Fibroblast of peridontal ligament (primary cell): ENCODE measurements around the gene ALDH4A1.

Source experiments
- DNase-seq: peaks from one replicate; pipeline ENCODE4 v3.0.0-alpha.2; 2010; ENCODE audit errors: extremely low read depth

The ALDH4A1 gene, protein sequence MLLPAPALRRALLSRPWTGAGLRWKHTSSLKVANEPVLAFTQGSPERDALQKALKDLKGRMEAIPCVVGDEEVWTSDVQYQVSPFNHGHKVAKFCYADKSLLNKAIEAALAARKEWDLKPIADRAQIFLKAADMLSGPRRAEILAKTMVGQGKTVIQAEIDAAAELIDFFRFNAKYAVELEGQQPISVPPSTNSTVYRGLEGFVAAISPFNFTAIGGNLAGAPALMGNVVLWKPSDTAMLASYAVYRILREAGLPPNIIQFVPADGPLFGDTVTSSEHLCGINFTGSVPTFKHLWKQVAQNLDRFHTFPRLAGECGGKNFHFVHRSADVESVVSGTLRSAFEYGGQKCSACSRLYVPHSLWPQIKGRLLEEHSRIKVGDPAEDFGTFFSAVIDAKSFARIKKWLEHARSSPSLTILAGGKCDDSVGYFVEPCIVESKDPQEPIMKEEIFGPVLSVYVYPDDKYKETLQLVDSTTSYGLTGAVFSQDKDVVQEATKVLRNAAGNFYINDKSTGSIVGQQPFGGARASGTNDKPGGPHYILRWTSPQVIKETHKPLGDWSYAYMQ

DNA sequence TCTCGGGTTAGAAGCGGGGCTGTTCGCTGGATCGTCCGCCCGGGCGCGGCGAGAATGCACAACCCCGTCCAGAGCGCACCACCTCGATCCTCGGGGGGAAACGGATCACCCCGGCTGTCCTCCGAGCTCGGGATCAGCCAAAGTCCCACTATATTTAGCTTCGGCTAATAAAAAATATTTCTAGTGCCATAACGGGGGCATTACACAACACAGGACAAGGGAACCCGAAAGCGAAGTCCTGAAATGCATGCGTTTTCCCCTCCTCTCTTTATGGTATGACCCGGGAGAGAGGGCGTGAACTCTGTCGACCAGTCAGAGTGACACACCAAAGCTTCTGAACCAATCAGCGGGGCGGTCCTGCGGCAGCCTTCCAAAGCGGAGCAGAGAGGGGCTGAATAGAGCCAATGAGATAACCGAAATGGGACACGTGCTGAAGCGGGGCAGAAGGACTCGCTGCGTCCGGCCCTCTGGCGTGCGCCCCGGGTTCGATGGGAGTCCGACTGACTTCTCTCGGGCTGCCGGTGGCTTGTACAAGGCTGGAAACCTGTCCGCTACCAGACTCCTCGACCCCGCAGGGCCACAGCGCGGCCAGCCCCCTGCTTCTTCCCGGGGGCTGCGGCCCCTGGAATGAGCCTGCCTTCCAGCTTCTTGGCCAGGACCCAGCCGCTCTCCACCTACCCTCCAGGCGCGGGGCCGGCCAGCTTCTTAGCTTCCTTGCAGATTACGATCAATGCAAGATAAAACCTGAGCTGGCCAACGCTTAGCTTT lies at the start of gene ALDH4A1:
Gene ALDH4A1, minus strand, starts transcription at position 33 of the 768 bp plus-strand sequence. Its CDS starts 32 bp downstream, at position 1.
- DNase-seq = peak; percentile 98

DNA sequence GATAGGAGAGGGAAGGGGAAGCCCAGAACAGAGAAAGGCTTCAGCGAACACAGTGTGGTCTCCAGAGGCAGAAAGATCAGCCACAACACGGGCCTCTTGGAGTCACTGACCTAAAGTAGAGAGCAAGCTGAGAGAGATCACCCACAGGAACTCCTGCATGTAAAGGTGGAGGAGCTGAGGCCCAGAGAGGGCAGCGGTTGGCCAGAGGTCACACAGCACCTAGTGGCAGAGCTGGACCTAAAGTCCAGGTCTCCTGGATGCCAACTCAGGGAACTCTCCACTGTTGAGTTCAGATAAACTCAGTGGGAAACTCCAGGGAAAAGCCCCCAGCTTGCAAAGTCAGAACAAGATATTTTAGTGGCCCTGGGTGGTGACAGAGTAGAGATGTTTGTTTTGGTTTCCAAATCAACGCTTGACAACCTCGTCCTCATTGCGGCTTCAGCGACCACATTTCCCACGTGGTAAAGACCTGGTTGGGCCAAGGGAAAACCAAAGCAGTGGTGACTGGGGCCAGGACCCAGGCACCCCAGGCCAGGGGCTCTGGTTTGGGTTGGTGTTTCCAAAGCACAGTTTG lies 49.5 kb upstream of the ALDH4A1 start:
- DNase-seq = peak; percentile 36

DNA sequence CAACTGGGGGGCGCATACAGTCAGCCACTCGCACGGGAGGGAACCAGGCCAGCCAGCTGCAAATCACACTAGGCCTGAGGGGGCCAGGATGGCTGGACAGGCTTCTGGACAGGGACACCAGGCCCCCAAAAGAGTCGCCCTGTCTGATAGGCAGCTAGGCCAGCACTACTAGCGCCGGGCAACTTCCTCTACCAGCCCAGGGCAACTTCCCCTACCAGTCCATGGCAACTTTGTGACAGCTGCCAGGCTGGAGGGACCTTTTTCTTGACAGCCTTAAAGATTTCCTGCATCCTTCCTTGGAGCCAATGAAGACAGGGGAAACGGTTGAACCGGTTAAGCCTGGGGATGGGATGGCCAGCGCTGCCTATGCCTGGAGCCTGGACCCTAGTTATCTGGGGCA lies 49.1 kb upstream of the ALDH4A1 start:
- no peak for DNase-seq

DNA sequence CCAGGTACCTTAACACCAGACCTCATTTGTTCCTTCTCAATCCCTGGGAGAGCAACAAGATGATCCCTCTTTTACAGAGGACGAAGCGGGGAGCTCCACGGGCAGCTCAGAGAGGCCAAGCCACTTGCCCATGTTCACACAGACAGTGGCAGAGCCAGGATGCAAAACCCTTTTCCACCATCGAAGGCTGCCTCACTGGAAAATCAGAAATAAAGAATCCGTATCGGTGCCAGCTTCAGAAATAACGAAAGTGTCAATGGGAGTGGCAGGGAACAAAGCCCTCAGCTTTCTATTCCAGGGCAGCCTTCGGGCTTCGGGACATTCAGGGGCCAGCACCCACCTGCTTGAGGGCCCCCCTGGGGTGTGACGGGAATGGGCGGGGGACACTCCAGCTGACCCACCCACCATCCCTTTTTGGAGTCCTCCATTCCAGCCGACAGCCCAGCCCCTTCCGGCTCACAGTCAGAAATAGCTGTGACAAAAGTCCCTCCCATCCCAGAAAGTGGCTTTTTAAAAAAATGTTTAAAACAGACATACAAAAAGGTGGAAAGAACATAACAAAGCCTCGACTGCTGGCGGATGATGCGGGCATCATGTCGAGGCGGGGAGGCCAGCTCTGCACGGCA lies 48.2 kb upstream of the ALDH4A1 start:
- DNase-seq = no peak

DNA sequence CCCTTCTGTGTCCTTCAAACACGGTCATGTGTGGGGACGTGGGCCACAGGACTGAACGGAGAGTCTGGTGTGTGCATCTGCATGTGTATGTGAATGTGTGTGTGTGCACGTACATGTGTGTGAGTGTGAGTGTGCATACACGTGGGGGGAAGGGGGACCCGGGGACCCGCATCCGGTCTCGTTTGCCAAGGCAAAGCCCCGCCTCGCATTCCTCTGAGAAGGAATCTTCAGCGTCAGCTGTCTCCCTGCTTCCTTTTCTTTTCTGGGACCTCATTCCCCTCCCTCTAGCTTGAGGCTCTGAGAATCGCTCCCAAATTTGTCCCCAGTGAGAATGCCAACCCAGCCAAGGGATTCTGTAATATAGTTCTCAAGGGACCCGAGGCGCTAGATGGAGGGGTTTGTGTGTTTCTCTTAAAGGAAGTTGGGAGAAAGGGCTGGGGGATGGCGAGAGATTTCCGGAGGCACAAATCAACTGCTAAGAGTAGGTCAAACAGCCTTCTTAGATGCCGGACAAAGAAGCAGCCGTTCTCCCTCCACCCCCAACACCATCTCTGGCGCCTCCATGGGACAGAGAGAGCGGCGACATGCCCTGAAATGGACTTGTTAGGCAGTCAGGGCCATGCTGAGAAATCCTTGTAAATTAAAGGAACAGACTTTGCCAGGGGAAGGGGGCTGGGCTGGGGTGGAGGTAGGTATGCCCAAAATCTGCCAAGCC lies 47.5 kb upstream of the ALDH4A1 start:
- peak; percentile 50 for DNase-seq

DNA sequence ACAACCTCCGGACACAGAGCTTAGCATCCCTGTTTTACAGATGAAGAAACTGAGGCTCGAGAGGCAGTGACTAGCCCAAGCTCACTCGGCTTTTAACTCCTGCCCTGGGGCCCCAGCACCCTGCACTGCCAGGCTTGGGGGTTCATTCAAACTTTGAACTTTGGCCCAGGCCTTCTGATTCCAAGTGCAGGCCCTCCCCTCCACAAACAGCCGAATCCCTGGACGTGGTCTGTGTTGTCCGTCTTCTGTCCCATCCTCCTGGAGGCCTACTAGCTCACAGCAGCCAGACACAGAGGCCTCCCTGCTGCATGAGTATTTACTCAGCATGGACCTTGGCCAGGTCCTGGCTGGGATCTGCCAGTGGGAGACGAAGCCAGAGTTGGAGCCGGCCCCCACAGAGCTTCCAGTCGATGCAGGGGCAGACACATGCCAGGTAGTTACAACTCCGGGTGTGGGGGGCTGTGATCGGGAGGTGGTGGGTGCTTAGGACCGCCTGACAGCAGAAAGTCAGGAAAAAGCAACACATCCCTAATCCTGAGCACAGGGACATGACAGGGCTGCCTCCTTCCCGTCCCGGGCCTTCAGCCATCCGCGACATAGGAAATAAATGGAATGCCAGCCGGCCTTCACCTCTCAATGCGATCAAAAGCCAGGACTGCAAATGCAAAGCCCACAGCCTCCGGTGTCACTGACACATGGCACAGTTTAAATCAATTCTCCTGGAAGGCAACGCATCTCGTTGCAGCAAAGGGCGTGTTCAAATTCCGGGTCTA lies 46.7 kb upstream of the ALDH4A1 start:
- peak; percentile 68 for DNase-seq

DNA sequence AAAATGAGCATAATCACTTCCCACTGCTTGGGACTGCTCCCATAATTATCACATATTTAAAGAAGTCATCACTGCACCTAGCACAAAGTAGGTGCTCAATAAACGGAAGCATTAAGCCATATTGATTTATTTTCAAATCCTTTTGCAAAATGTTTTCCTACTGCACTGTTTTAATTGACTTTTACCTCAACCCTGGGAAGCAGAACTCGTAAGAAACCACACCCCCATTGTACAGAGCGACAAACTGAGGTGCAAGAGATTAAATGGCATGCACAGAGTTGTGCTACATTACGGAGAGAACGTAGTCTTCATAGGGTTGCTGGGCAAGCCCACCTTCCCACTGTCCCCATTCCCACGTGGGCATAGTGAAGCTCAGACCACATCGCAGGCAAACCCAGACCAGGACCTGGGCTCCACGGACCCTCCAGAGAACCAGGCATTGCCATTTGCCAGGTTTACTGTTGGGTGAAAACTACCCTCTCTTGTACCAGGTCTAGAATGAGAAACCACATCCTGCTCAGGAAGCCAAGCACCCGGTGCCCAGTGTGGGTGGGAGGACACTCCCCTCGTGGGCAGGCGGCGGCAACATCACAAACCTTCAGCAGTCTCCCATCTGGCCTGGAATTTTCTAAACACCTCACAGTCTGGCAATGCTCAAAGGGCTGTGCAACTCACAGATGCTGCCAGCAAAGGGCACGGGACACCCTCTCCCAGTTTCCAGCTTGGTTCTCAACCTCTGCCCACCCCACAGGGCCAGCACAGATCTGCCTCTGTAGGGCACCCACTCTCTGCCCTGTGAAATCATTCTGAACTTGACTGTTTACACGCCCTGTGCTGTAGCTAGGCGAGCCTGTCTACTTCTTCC lies 45.9 kb upstream of the ALDH4A1 start:
- DNase-seq = peak; percentile 31

DNA sequence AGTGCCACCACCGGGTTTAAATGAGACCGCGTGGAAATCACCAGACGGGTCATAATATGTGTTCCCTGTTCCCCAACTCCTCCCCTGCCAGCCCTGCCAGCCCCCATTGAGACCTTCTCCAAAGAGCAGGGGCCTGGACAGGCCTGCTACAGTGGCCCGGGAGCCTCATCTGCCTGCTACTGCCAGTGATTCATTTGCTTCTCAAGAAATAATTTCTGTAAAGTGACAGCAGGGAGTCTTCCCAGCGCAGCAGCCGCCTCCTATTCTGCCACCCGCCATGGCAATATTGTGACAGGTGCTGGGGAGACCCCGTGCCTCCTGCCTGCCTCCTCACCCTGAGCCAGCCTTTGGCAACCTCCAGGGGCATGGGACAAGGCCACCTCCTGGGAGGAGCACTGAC lies 45.2 kb upstream of the ALDH4A1 start:
- no peak for DNase-seq

DNA sequence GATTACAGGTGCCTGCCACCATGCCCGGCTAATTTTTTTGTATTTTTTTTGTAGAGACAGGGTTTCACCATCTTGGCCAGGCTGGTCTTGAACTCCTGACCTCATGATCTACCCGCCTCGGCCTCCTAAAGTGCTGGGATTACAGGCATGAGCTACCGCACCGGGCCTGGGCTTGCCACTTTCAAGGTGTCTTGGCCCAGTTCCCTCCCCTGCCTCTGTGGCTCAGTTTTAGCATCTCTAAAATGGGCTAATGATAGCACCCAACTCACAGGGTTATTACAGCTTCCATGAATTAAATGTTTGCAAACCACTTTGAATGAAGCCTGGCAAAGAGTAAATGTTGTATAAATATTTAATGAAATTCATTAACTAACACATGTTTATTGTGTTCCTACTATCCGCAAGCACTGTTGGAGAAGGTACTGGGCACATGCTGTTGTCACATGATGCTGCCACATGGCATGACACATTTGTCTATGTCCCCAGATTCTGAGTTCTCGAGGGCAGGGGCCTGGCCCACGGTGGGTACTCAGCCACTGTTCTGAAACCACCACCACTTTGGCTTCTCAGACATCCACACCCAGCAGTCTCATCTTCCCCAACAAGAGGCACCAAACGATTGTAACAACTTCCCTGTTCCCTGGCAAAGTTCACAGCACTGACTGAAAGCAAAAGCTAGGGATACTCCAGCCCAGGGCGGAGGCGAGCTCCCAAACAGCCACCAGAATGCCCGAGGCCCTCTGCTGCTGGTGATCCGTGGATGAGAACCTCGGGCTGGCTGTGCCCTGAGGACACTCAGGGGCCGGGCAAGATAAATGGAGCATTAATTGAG lies 44.4 kb upstream of the ALDH4A1 start:
- no peak for DNase-seq

DNA sequence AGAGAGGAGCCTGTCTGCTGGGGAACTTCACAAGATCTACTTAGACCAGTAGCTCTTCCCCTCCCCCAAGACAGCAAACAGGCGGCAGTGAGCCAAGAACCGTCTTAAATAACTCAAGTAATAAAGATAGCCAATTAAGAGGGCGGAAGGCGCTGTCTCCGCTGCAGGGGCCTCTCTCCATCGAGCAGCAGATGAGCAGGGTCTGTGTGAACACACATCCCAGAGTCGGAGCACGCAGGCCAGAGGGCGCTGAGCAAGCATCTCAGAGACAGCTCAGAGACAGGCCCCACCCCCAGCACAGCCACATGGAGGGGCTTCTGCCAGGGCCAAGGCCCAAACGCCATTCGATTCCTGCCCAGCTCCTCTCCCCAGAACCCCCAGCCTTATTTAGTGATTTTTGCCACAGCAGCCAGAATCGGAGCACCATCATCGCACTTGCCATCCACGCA lies 43.1 kb upstream of the ALDH4A1 start:
- no peak for DNase-seq

DNA sequence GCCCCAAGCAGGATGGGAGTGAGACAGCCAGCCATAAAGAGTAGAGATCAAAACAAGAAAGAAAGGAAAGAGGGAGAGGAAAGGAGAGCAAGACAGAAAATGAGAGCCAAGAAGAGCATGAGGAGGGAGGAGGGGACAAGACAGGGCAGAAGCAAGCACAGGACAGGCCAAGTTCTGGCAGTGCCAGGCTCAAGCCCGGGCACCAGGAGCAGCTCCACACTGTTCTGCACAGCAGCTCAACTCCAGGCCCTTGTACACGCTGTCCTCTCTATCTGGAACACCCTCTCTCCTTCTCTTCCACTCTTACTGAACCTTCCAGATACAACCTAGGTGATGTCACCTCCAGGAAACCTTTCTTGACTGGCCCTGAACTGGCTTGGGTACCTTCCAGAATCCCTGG lies 42.5 kb upstream of the ALDH4A1 start:
- no peak for DNase-seq

DNA sequence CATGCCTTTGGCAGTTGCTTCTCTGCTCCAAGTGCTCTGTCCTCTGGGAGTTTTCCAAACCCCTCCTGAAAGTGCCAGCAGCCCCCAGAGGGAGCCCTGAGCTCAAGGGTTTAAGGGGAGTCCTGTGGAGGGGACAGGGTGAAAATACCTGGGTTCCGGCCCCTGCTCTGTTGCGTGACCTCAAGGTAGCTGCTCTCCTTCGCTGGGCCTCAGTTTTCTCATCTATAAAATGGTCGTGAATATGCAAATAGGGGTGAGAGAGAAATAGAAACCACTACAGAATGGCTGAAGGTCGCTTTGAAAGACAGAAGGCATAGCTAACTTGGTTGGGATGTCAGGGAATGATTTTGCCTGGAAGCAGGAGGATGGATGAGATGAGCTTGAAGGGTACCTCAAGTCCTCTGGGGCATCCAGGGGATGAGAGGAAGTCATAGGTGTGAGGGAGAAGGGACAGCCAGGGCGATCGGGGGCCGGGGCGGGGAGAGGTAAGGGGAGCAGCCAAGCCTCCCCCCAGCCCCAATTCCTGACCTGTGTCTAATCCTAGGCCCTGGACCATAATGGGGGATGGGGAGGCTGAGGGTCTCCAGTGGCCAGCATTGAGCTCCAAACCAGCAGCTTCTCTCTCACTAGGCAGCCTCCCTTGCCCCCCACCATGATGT lies 41.7 kb upstream of the ALDH4A1 start:
- DNase-seq = no peak

DNA sequence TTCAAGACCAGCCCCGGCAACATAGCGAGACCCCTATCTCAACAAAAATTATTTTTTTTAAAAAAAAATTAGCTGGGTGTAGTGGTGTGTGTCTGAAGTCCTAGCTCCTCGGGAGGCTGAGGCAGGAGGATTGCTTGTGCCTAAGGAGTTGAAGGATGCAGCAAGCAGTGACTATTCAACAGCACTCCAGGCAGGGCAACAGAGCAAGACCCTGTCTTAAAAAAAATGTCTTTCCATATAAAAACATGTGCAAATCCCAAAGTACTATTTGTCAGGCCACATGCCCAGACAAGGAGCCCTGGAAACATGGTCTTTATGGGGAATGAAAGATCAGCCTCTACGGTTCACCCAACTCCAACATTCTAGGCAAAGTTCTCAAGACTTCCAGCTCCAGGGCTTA lies 40.8 kb upstream of the ALDH4A1 start:
- no peak for DNase-seq

DNA sequence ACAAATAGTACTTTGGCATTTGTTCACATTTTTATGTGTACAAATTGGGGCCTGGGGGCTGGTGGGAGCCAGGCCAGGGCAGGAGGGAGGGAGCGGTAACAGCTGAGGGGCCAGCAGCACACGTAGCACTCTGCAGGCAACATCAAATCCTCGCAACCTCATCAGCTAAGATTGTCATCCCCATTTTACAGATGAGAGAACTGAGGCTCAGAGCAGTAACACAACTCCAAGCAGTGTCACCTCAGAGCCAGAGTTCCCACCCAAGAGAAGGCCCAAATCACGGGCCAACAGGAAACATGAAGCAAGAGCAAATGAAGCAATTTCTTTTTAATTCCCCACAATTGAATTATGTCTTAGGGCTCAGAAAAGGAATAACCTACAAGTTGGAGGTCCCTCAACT lies 40.0 kb upstream of the ALDH4A1 start:
- no peak for DNase-seq

DNA sequence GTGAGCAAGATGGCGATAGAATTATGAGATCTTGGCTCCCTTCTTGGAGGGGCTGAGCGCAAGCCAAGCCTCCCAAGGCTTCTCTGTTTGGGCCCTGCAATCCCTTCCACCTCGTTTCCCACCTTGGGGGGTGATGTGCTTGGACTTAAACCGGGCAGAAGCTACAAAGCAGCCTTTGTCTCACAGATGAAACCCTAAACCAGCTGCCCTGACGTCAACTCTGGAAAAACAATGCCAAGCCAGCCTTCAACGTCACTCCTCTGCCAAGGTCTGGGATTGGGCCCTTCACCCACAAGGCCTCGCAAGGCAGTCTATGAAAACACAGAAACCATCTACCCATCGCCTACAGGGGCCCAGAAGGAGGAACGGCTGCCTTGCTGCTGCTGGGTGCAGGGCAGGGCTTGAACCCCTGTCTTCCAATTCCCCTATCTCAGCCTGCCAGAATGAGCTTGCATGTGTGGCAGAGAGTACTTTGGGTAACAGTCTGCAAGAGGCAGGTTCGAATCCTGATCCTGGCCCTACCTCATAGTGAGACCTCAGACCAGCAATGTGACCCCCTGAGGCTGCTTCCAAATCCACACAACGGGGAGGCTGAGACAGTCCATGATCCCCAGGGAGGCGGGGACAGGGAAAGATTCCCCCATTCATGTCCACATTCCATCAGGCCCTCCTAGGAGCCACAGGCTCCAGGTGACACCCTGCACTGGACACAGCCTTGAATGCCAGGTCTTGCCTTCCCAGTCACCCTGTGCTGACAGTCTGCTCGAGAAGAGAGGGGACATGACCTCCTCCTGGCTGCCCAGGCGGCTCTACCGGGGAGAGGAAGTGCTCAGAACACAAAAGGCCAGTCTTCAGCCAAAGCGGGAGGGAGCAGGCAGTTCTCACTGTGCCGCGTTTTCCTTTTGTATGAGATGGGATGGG lies 39.1 kb upstream of the ALDH4A1 start:
- peak; percentile 90 for DNase-seq

DNA sequence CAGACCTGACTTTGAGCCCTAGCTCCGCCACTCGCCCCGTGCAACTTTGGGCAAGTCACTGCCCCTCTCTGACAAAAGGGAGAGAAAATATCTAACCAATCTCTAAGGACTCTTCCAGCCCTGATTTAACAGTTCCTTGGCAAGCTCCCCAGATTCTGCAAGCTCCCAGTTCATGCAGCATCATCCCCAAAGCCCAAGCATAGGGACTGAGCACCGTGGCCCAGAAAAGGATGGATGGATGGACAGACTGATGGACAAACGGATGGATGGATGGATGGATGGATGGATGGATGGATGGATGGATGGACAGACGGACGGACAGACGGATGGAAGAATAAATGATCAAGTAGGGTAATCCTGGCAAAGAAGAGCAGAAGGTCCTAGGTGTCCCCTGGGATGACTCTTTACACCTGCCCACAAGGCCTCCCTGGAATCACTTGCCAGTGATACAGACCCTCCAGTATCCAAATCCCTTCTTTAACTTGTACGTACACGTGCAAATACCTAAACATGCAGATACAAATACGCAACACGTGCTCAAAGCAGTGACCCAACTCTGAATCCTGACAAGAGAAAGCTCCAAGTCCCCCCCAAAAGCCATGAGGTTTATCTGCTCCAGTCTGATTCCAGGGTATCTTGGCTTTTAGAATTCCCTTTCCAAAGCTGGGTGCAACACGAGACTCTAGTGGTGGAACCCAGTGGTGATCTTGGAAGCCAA lies 38.1 kb upstream of the ALDH4A1 start:
- peak; percentile 68 for DNase-seq
